Tibial nerve (tissue), 3 donors: Measurements from ENCODE around the gene TIMM9.

Source experiments
- CTCF ChIP-seq, 5 experiments: fragments of 200-600 bp in 3 of 5; fragments of 450-650 bp in 2 of 5; sonication (generic) in 3 of 5; IDR thresholded peaks; one replicate each; pipeline ENCODE4 v1.5.1; 2016 to 2019; ENCODE audit warnings: antibody characterized with exemption in 5 of 5, mild to moderate bottlenecking in 3 of 5, moderate library complexity in 2 of 5
- POLR2A ChIP-seq, 2 donors: fragments of 450-650 bp; IDR thresholded peaks; one replicate each; pipeline ENCODE4 v1.6.1; 2017; ENCODE audit warnings: antibody characterized with exemption in 2 of 2, mild to moderate bottlenecking in 2 of 2, moderate library complexity in 2 of 2

- no peak for TF ChIP-seq CTCF (IDR thresholded peaks at IDR 0.05)
- no peak for TF ChIP-seq POLR2A (IDR thresholded peaks at IDR 0.05)
Observed at GRCh38 chr14:58414845-58415244, 12.5 kb downstream of the TIMM9 start.
